Measurements from ENCODE around the gene CDH12.

DNA sequence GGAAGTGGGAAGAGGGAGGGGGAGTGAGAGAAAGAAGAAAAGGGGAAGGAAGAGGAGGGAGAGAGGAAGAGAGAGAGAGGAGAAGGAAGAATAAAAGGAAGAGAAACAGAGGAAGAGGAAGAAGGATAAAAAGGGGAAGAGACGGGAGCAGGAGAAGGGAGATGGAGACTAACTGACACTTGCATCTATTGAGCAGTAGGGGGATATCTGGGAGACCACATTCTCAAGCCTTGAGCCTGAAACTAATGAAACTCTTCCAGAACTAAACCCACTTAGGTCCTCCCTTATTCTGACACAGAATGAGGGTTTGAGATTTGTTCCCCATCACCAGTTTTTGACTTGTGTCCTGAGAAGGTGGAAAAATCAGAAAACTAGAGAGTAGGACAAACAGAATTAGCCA, 533.3 kb downstream of the CDH12 start:
- TF ChIP-seq, protein P1, sequence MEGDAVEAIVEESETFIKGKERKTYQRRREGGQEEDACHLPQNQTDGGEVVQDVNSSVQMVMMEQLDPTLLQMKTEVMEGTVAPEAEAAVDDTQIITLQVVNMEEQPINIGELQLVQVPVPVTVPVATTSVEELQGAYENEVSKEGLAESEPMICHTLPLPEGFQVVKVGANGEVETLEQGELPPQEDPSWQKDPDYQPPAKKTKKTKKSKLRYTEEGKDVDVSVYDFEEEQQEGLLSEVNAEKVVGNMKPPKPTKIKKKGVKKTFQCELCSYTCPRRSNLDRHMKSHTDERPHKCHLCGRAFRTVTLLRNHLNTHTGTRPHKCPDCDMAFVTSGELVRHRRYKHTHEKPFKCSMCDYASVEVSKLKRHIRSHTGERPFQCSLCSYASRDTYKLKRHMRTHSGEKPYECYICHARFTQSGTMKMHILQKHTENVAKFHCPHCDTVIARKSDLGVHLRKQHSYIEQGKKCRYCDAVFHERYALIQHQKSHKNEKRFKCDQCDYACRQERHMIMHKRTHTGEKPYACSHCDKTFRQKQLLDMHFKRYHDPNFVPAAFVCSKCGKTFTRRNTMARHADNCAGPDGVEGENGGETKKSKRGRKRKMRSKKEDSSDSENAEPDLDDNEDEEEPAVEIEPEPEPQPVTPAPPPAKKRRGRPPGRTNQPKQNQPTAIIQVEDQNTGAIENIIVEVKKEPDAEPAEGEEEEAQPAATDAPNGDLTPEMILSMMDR (IDR thresholded peaks at IDR 0.05) = no peak
- no peak for TF ChIP-seq POLR2A (IDR thresholded peaks at IDR 0.05)
- TF ChIP-seq POLR2AphosphoS5 (IDR thresholded peaks at IDR 0.05) = no peak
